ENCODE data around the gene AHNAK.
"Not testable (repeated sequence)": the region's sequence is repeated elsewhere in the genome, so short reads cannot be mapped to it uniquely, and the experiment has no call there.

AHNAK gene

DNA sequence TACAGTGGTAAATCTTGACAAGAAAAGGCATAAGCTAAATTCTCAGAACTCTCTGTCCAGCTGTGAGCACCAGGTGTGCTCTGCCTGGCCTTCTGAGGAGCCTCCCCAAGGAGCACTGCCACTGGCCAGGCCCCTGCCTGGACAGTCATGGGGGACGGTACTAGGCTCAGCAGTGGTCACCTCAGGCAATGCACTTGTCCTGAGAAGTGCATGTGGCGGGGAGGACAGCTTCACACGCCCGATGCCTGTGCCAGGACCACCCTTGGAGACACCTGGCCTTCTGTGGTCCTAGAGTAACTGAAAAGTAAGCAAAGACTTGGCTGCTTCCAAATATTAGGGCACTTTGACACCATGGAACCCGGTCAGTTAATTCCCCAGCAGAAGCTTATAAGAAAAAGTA lies 156.4 kb downstream of the AHNAK start:
- DNase-seq (ENCODE audit: low read depth in 2 of 2): no peak

DNA sequence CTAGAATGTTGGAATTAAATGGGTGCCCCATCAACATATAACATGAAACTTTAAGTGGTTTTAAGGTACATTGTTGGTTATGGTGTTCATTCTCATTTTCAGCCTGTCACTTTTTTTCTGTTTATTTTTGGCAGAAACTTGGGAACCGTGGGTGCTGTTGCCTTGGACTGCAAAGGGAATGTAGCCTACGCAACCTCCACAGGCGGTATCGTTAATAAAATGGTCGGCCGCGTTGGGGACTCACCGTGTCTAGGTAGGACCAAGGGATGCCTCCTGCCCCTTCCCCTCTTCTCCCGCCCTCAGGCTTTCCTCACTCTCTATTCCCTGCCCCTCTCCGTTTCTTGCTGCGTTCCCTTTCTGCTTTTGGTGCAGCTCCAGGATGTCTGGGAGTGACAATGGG lies 157.6 kb downstream of the AHNAK start:
- DNase-seq (ENCODE audit: low read depth in 2 of 2): no peak

DNA sequence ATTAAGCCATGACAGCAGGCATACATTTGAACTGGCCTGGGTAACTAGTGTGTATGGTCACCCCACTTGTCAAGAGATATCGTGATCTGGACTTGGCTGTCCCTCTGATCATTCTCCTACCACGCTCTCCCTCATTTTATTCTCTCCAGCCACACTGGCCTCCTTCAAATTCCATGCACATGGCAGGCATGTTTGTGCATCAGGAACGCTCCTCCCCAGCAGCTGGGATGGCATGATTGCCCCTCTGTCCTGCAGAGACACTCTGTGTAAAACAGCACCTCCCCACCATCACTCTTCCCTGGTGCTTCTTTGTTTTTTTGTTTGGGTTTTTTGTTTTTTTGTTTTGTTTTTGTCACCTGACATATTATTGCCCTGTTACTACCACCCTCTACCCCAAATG lies 159.2 kb downstream of the AHNAK start:
- no peak for DNase-seq (ENCODE audit: low read depth in 2 of 2)

GRCh38 chr11:62386083-62386482 lies 160.5 kb downstream of the AHNAK start:
- not testable (repeated sequence) for DNase-seq (ENCODE audit: low read depth in 2 of 2)

DNA sequence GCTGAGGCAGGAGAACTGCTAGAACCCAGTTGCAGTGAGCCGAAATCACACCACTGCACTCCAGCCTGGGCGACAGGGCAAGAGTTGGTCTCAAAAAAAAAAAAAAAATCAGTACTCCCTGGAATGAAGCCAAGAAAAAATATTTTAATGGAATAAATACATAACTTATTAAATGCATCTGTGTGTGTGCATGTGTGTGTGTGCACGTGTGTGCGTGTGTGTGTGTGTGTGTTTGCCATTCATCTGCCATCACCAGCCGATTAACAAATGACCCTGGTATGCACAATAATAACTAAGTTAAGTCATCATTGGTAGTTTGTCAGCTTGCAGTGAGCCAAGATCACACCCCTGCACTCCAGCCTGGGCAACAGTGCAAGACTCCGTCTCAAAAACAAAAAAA lies 162.8 kb downstream of the AHNAK start:
- DNase-seq (ENCODE audit: low read depth in 2 of 2): no peak

All from fibroblast of skin of left quadriceps (primary cell).